Transverse colon (tissue), 4 donors: Measurements from ENCODE around the gene LGALS1. TPM values are rescaled to one million over a fixed set of nuclear protein-coding genes. Genes with fewer than 3 reads are reported as not detected.

Experiments used
- DNase-seq: peaks from one replicate; pipeline ENCODE4 v3.0.0-alpha.2; 2019
- H3K27ac ChIP-seq, 4 donors: fragments of 200-600 bp; sonication (generic); 2 replicates each; pipeline ENCODE4 v1.5.1; 2016 to 2018; ENCODE audit warnings: inconsistent platforms in 4 of 4
- H3K27me3 ChIP-seq: fragments of 200-600 bp; sonication (generic); 2 replicates; pipeline ENCODE4 v1.5.1; 2017; ENCODE audit warnings: inconsistent platforms
- H3K36me3 ChIP-seq, 4 donors: fragments of 200-600 bp; sonication (generic); 2 replicates each; pipeline ENCODE4 v1.5.1; 2017 to 2019; ENCODE audit warnings: inconsistent platforms in 4 of 4
- H3K4me1 ChIP-seq, 4 donors: fragments of 200-600 bp; sonication (generic); 2 replicates each; pipeline ENCODE4 v1.5.1; 2017 to 2020; ENCODE audit warnings: inconsistent platforms in 4 of 4
- H3K4me3 ChIP-seq, 4 donors: fragments of 200-600 bp; sonication (generic); 1 replicate in 1 of 4; 2 replicates in 3 of 4; pipeline versions ENCODE4 v1.5.1 to v1.6.1; 2017 to 2019; ENCODE audit warnings: inconsistent platforms in 4 of 4
- H3K9me3 ChIP-seq, 2 donors: fragments of 200-600 bp; sonication (generic); 2 replicates each; pipeline ENCODE4 v1.5.1; 2017 to 2019; ENCODE audit warnings: inconsistent platforms in 2 of 2
- CTCF ChIP-seq, 5 experiments: fragments of 200-600 bp in 3 of 5; fragments of 450-650 bp in 2 of 5; sonication (generic) in 3 of 5; IDR thresholded peaks; 1 replicate in 2 of 5; 2 replicates in 3 of 5; pipeline ENCODE4 v1.5.1; 2016 to 2017; ENCODE audit warnings: antibody characterized with exemption in 5 of 5, inconsistent platforms in 3 of 5, mild to moderate bottlenecking in 2 of 5, moderate library complexity in 1 of 5
- EP300 ChIP-seq: sonication (generic); formaldehyde crosslinking; IDR thresholded peaks from one replicate; pipeline ENCODE4 v1.6.1; 2017; ENCODE audit warnings: antibody characterized with exemption, low read depth
- POLR2A ChIP-seq: fragments of 450-650 bp; IDR thresholded peaks from one replicate; pipeline ENCODE4 v1.6.1; 2016; ENCODE audit warnings: antibody characterized with exemption, mild to moderate bottlenecking, moderate library complexity
- POLR2AphosphoS5 ChIP-seq, 3 donors: sonication (generic); formaldehyde crosslinking; IDR thresholded peaks; one replicate each; pipeline ENCODE4 v1.6.1; 2016; ENCODE audit warnings: antibody characterized with exemption in 3 of 3
- WGBS, 2 donors: methylation state at CpG; one replicate each; pipeline ENCODE4 v1.1.5; 2018; ENCODE audit warnings: low coverage in 1 of 2; 5-methylcytosine and 5-hydroxymethylcytosine counted together
- in situ Hi-C, 4 donors: fragments of 200-750 bp; cut with MboI; loops; one replicate each; pipeline versions ENCODE4 v1.15.0 to v1.15.1; 2017; ENCODE audit warnings: low sequenced_read_pairs in 3 of 4, low pct_ligation_motif_present in 1 of 4, low pct_unique_long_range_greater_than_20kb in 1 of 4
- intact Hi-C: fragments of 100-400 bp; cut with DNase I; formaldehyde crosslinking; loops from one replicate; pipeline ENCODE4 v1.15.1; 2023; ENCODE audit warnings: low total_unique reads
- total RNA-seq, 4 donors: library from RNA; depleted of rRNA; stranded (reverse); fragments of >200 nt; gene quantifications; one replicate each; pipeline ENCODE4 v1.1.0, GENCODE V29; 2016

Gene LGALS1
- total RNA-seq, 4 donors from 2014 or later, result 196 to 558 (median 224) TPM

- 83 to 90% methylated on average over 3 to 10 of the region's 10 CpGs for WGBS, 2 donors
- Histone ChIP-seq H3K4me3 (no peak overlapping the region), H3K4me1 (no peaks in the 10 kb centered on the region), H3K9me3 (no peaks in the 10 kb centered on the region), H3K27me3 (no peaks in the 10 kb centered on the region), H3K27ac (no peak overlapping the region), H3K36me3 (no peaks in the 10 kb centered on the region)
- intact Hi-C loops (no loop called here), in situ Hi-C loops (no loop called here)
- TF ChIP-seq CTCF (IDR thresholded peaks at IDR 0.05), result no peak
- TF ChIP-seq POLR2AphosphoS5 (IDR thresholded peaks at IDR 0.05), result no peak
- no peak for TF ChIP-seq EP300
- no peak for TF ChIP-seq POLR2A
- no peak for DNase-seq
Observed at GRCh38 chr22:37711490-37711889, 36.1 kb downstream of the LGALS1 start.

GRCh38 chr22:37713761-37714160, 38.3 kb downstream of the LGALS1 start:
- 79% methylated on average over 7 of the region's 7 CpGs; no CpG with 5 or more reads in 1 of the 2 donors for WGBS, 2 donors
- no peaks in the 10 kb centered on the region for H3K9me3 ChIP-seq
- no peak for DNase-seq
- H3K27me3 ChIP-seq, result no peaks in the 10 kb centered on the region
- intact Hi-C loops (no loop called here), in situ Hi-C loops (no loop called here)
- no peaks in the 10 kb centered on the region for H3K4me1 ChIP-seq
- no peak overlapping the region for H3K4me3 ChIP-seq
- TF ChIP-seq POLR2AphosphoS5 (IDR thresholded peaks at IDR 0.05) (no peak), EP300 (no peak), CTCF (IDR thresholded peaks at IDR 0.05) (no peak), POLR2A (no peak)
- H3K27ac ChIP-seq, result no peak overlapping the region
- no peaks in the 10 kb centered on the region for H3K36me3 ChIP-seq

- Histone ChIP-seq H3K4me3 (no peak overlapping the region), H3K36me3 (no peaks in the 10 kb centered on the region), H3K4me1 (no peaks in the 10 kb centered on the region), H3K27ac (no peak overlapping the region), H3K9me3 (no peaks in the 10 kb centered on the region), H3K27me3 (no peaks in the 10 kb centered on the region)
- 87 to 100% methylated on average over 1 to 2 of the region's 2 CpGs for WGBS, 2 donors
- in situ Hi-C loops, result no loop called here
- no peak for DNase-seq
- no peak for TF ChIP-seq EP300
- no peak for TF ChIP-seq POLR2A
- no peak for TF ChIP-seq CTCF (IDR thresholded peaks at IDR 0.05)
- no peak for TF ChIP-seq POLR2AphosphoS5 (IDR thresholded peaks at IDR 0.05)
- intact Hi-C loops, result no loop called here
Observed at GRCh38 chr22:37714634-37715033, 39.2 kb downstream of the LGALS1 start.

GRCh38 chr22:37715760-37716159, 40.3 kb downstream of the LGALS1 start:
- no peak for TF ChIP-seq POLR2AphosphoS5 (IDR thresholded peaks at IDR 0.05)
- TF ChIP-seq POLR2A, result no peak
- no peak for TF ChIP-seq EP300
- TF ChIP-seq CTCF (IDR thresholded peaks at IDR 0.05), result no peak
- 87 to 96% methylated on average over 3 to 7 of the region's 7 CpGs for WGBS, 2 donors
- Histone ChIP-seq H3K36me3 (no peaks in the 10 kb centered on the region), H3K27ac (no peak overlapping the region), H3K27me3 (no peaks in the 10 kb centered on the region), H3K4me1 (no peaks in the 10 kb centered on the region), H3K9me3 (no peaks in the 10 kb centered on the region), H3K4me3 (no peak overlapping the region)
- intact Hi-C loops (no loop called here), in situ Hi-C loops (no loop called here)
- no peak for DNase-seq
